Choroid plexus epithelial cell (primary cell): ENCODE measurements around the gene THSD4.
"Not testable (repeated sequence)": the region's sequence is repeated elsewhere in the genome, so short reads cannot be mapped to it uniquely, and the experiment has no call there.

Source experiments
- DNase-seq: peaks from one replicate; pipeline ENCODE4 v3.0.0-alpha.2; 2010; ENCODE audit warnings: low read depth
- H3K4me3 ChIP-seq: 2 replicates; pipeline ENCODE4 v1.5.1; 2011; ENCODE audit warnings: low read depth, mild to moderate bottlenecking, control low read depth, low read length, moderate library complexity
- CTCF ChIP-seq: conservative IDR thresholded peaks from 2 replicates; pipeline ENCODE4 v1.5.1; 2011; ENCODE audit warnings: low read depth, mild to moderate bottlenecking, control low read depth, inconsistent platforms, low read length, moderate library complexity

THSD4 gene

GRCh38 chr15:71316911-71317310 lies 201.6 kb downstream of the THSD4 start:
- DNase-seq = peak; percentile 29
- no peak overlapping the region for H3K4me3 ChIP-seq
- no peak for TF ChIP-seq CTCF

- not testable (repeated sequence) for DNase-seq
Measured at GRCh38 chr15:71319424-71319823, 204.2 kb downstream of the THSD4 start.

GRCh38 chr15:71319935-71320334 lies 204.7 kb downstream of the THSD4 start:
- no peak for DNase-seq
- H3K4me3 ChIP-seq = no peak overlapping the region
- no peak for TF ChIP-seq CTCF

More at GRCh38 chr15:71319424-71319823, 204.2 kb downstream of the THSD4 start:
- not testable (repeated sequence) for H3K4me3 ChIP-seq

GRCh38 chr15:71323082-71323481 lies 207.8 kb downstream of the THSD4 start:
- DNase-seq = no peak
- no peak for TF ChIP-seq CTCF
- H3K4me3 ChIP-seq = no peak overlapping the region

GRCh38 chr15:71323584-71323983 lies 208.3 kb downstream of the THSD4 start:
- no peak for TF ChIP-seq CTCF
- DNase-seq = peak; percentile 63
- H3K4me3 ChIP-seq = no peak overlapping the region

GRCh38 chr15:71325481-71325880 lies 210.2 kb downstream of the THSD4 start:
- TF ChIP-seq CTCF = no peak
- no peak overlapping the region for H3K4me3 ChIP-seq
- DNase-seq = peak; percentile 66

- no peak overlapping the region for H3K4me3 ChIP-seq
- no peak for TF ChIP-seq CTCF
- peak; percentile 20 for DNase-seq
Measured at GRCh38 chr15:71328453-71328852, 213.2 kb downstream of the THSD4 start.

- H3K4me3 ChIP-seq = no peak overlapping the region
- peak; percentile 55 for DNase-seq
- TF ChIP-seq CTCF = no peak
Measured at GRCh38 chr15:71329041-71329440, 213.8 kb downstream of the THSD4 start.
